ENCODE measurements around the gene PTPRN.
"Not testable (repeated sequence)": the region's sequence is repeated elsewhere in the genome, so short reads cannot be mapped to it uniquely, and the experiment has no call there.

The PTPRN gene

GRCh38 chr2:219268294-219268693 lies 40.9 kb downstream of the PTPRN start:
- no peak for DNase-seq

GRCh38 chr2:219266886-219267285 lies 42.3 kb downstream of the PTPRN start:
- DNase-seq: no peak

DNA sequence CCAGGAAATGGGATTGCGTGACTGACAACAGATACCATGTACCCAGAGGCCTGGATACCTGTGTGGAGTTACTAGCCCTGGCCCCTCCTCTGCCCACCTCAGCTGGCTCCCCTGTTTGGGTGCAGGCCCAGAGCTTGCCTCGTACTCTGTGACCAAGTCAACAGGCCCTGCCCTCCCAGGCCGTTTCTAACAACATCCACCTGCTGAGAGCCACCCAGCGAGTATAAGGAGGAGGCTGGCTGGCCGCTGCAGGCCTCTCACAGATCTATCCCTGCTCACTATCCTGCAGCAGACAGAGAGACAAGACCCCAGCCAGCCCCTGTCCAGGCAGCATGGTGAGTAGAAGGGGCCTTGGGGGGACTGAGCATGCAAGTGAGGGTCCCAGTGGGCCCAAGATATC lies 43.0 kb downstream of the PTPRN start:
- no peak for DNase-seq

DNA sequence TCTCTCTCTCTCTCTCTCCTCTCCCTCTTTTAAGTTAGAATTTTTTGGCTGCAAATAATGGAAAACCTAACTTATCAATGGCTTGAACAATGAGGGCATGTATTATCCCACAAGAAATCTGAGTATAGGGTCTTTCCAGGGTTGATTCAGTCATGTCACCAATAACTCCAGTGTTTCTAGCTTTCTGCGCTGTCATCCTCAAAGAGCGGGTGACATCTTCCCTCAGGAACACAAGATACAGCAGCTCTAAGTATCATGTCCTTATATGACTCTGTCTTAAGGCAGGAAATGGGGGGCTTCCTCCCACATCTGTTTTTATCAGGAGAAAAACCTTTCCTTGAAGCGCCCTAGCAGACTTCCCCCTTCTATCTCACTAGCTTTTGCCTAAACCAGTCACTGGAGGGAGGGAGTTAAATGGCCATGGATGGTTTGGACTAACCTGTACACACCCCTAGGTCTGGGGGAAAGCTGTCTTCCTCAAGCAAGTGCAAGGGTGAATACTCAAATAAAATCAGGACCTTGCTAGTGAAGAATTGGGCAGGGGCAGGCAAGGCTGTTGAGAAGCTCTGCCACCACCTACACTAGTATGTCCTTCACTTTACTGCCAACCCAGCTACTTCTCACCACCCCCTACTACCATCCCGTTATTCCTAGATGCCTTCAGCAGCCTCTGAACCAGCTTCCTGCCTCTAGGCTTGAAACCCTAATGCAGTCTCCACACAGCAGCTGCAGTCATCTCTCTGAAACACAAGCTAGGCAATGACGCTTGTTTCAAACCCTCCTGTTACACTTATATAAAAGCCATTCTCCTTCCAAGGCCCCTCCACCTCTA lies 48.0 kb downstream of the PTPRN start:
- no peak for DNase-seq

DNA sequence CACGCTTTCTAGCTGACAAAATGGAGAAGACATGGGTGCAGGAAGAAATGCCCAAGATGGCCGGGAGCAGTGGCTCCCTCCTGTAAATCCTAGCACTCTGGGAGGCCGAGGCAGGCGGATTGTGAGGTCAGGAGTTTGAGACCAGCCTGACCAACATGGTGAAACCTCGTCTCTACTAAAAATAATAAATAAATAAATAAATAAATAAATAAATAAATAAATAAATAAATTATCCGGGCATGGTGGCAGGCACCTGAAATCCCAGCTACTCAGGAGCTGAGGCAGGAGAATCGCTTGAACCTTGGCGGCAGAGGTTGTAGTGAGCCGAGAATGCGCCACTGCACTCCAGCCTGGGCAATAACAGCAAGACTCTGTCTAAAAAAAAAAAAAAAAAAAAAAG lies 50.3 kb downstream of the PTPRN start:
- DNase-seq: not testable (repeated sequence)

DNA sequence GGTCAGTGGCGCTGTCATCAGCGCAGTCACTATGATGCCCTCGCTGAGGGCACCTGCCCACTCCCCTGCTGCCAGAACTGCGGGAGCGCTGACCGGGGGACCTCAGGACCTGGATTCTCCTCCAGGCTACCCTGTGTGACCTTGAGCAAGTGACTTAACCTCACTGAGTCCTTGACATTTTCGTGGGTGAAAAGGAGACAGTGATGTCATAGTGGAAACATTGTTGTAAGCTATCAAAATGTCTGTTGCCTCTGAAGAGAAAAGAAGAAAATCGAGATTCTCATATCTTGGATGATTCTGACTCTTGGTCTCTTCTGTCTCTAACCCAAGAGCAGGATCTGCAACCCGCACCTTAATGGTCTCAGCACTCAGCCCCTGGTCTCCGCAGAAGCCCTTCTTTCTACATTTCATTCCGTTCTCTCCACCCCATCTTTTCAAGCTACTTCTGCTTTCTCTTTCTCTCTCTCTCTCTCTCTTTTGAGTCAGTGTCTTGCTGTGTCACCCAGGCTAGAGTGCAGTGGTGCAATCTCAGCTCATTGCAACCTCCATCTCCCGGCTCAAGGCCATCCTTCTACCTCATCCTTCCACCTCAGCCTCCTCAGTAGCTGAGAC lies 54.5 kb downstream of the PTPRN start:
- DNase-seq: peak in 1 of 14 donors; percentile 45

DNA sequence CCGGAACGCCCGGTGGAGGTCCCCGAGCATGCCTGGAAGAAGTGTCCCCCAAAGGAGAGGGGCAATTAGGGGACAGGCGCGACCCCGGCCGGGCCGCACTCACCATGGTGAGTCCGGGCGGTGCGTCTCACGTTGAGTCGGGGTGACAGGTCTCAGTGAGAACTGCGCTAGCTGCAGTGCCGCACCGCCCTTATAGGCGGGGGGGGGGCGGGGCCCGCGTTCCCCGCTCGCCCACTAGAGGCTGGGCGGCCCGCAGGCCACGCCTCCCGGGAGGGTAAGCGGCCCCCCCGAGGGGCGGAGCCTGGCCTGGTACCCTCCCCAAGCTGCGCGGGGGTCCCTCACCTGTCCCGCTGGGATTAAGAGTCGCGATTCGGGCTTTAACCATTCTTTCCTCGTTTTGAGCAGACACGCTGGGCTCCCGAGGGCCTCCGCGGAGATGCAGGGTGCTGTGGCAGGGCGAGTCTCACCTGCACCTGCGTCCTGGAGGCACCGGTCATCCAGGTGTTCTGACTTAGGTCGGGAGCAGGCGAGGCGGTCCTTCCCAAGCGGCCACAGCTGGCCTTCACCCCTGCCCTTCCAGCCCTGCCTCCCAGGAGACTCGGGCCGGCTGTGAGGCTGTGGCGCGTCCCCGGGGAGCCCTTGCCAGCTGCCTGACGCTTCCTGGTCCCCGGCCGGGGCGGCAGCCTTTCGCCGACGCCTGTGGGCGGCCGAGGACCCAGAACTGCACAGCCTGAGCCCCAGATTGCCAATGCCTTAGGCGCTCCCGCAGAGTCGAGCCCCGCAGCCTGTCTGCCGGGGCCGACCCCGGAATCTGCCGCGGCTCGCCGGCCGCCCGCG lies 55.2 kb downstream of the PTPRN start, which contains the start of gene TUBA4A:
TUBA4A (minus strand) TSS at position 166 of the 837 bp plus-strand sequence; CDS start at position 106, 60 bp downstream.
- peak in 12 of 14 donors; percentile 43 to 86 (median 63) for DNase-seq

GRCh38 chr2:219252900-219253752 lies 56.1 kb downstream of the PTPRN start, which contains the start of gene TUBA4B:
Gene TUBA4B, plus strand, starts transcription at chr2:219253243. Its CDS starts 165 bp downstream, at chr2:219253408.
- DNase-seq: peak in 2 of 14 donors; percentile 37 to 67

DNA sequence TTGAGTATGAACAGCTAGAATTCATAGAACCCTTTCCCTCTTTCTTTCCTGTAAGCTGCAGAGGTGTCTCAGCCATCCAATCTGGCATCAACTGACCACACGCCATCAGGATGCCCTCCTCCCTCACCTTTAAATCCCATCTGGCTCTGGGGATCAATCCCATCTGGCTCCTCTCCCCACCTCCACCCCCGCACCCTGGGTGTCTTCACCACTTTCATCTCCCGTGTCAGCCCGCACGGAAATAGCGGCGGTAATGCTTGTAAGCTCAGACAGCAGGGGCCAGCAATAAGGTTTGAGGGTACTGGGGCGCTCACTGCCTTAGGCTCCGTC lies 56.7 kb downstream of the PTPRN start:
- peak in 1 of 14 donors; percentile 59 for DNase-seq

DNA sequence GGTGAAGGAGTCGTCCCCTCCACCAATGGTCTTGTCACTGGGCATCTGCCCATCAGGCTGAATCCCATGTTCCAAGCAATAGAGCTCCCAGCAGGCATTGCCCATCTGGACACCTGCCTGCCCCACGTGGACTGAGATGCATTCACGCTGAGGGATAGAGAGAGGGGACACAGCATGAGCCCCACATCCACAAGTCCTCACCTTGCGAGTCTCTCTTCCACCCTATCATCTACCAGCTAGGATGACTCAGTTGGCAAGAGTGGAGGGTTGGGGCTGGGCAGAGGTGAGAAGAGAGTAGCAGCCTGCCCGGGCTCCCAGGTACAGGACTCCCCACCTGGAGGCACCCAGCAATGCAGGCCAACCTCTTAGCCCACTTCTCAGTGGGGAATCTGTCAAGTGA lies 57.1 kb downstream of the PTPRN start:
- DNase-seq: peak in 1 of 14 donors; percentile 54

GRCh38 chr2:219251656-219252055 lies 57.5 kb downstream of the PTPRN start:
- DNase-seq: no peak

- no peak for DNase-seq
Measured at GRCh38 chr2:219250049-219250781, 59.0 kb downstream of the PTPRN start.

- DNase-seq: peak in 12 of 14 donors; percentile 10 to 70 (median 55)
Measured at GRCh38 chr2:219249203-219249980, 59.8 kb downstream of the PTPRN start.

- DNase-seq: no peak
Measured at GRCh38 chr2:219248845-219249202, 60.4 kb downstream of the PTPRN start.

- no peak for DNase-seq
Measured at GRCh38 chr2:219247678-219248642, 61.2 kb downstream of the PTPRN start.

DNA sequence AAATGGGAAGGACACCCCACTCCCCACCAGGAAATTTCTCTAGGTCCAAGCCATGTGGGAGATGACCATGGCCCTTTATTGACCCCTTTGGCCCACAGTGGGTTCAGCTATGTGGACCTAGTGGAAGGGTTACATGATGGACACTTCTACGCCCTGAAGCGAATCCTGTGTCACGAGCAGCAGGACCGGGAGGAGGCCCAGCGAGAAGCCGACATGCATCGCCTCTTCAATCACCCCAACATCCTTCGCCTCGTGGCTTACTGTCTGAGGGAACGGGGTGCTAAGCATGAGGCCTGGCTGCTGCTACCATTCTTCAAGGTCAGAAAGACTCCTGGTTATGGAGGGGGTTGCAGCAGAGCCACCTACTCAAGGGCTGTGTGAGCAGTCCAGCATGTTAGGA lies 62.6 kb downstream of the PTPRN start:
- no peak for DNase-seq

DNA sequence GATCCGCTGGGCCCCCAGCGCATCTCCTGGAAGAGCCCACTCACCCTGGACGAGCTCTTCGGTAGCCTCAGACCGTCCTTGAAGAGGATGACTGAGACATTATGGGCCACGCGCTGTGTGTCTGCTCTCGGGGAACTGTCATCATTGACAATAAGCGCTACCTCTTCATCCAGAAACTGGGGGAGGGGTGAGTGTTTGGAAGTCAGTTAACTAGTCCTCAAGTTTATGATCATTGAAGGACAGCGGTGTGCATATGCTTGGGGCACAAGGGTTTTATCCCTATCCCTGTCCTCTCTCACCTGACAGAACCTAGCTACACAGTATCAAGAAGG lies 63.3 kb downstream of the PTPRN start:
- no peak for DNase-seq

DNA sequence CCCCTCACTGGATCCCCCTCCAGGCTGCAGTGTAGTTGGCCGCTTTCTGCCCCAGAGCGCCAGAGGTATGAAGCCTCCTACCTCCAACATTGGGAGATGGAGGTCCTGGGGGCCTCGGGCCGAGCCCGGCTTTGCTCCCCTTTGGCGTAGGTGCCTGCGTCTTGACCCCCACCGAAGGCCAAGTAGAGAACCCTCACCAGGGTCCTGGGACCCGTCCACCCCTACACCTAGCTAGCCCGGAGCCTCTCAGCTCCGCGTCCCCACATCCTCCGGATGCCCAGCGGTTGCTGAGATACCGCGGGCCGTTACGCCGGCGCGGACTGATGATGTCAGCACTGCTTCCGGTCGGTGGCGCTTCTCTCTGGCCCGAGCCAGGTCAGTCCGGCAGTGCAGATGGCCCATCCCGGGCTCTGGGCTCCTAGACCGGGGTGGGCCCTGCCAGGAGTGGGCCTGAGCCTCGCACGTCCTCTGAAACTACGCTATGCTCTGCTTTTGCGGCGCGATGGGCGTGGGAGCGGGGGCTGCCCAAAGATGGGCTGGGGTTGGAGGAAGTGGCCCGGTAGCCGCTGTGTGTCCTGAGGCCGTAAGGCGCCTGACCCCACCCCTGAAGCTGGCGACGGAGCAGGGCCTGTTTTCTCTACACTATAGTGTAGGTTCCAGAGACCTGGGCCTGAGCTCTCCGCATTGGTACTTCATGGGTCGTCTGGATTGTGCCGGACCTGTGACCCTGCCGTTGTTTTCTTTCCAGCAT lies 63.9 kb downstream of the PTPRN start, which contains the start of the genes GLB1L and STK16:
GLB1L (minus strand) TSS at position 297 of the 751 bp plus-strand sequence. CDS start 1,871 bp downstream, outside the sequence.
STK16 (plus strand) TSS at position 332 of the 751 bp plus-strand sequence. CDS start 521 bp downstream, outside the sequence.
- peak; percentile 66 to 94 (median 88) for DNase-seq

All from C1 segment of cervical spinal cord (tissue), 14 donors.